ENCODE results near the gene USP43.
A peak's percentile ranks its signal among the peaks of the same experiment; 100 is the strongest.

DNA sequence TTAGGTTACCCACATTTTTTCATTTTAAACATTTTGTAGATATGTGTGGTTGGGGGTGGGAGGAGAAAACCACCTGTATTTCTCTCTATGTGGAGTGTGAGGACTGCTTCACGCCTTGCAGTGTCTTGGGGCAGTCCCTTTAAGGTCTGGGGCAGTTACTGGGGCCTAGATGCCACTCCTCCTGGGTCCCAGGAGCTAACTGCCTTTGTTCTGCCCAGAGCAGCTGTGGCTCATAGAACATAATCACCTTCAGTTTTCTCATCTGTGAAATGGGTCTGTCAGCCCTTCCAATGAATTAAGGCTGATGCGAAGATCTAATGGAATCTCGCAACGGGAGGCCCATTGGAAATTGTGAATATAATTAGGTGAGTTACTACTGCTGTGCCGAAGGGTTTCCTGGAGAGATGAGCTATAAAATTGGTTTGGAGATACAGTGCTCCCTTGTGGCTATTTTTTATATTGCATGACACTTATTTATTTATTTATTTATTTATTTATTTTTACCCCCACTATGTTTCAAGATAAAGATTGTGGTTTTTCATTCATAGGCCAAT, 123.1 kb downstream of the USP43 start:
- no peak for TF ChIP-seq NFYB (IDR thresholded peaks at IDR 0.05; ENCODE audit: insufficient read depth, low read depth, low read length)
- peak in 2 of 3 experiments; percentile 8 to 21; a peak in 2 of 6 replicates for TF ChIP-seq CTCF (IDR thresholded peaks at IDR 0.05 in 2 of 3, conservative IDR thresholded peaks at IDR 0.05 in 1 of 3; ENCODE audit: control insufficient read depth in 2 of 3, extremely low read depth in 1 of 3, insufficient read depth in 1 of 3, low read depth in 3 of 3, low read length in 3 of 3)
- TF ChIP-seq, protein P1, sequence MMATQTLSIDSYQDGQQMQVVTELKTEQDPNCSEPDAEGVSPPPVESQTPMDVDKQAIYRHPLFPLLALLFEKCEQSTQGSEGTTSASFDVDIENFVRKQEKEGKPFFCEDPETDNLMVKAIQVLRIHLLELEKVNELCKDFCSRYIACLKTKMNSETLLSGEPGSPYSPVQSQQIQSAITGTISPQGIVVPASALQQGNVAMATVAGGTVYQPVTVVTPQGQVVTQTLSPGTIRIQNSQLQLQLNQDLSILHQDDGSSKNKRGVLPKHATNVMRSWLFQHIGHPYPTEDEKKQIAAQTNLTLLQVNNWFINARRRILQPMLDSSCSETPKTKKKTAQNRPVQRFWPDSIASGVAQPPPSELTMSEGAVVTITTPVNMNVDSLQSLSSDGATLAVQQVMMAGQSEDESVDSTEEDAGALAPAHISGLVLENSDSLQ (IDR thresholded peaks at IDR 0.05), result no peak
- TF ChIP-seq HDAC2 (IDR thresholded peaks at IDR 0.05), result no peak
- TF ChIP-seq EP300 (IDR thresholded peaks at IDR 0.05; ENCODE audit: borderline replicate concordance in 1 of 2, control insufficient read depth in 1 of 2, low read depth in 2 of 2, low read length in 2 of 2), result no peak
- no peak for TF ChIP-seq EZH2 (IDR thresholded peaks at IDR 0.05; ENCODE audit: borderline replicate concordance, control insufficient read depth, low read depth, low read length)
- no peak for TF ChIP-seq SREBF1 (IDR thresholded peaks at IDR 0.05; ENCODE audit: low read length)
- no peak for TF ChIP-seq TAF1 (IDR thresholded peaks at IDR 0.05; ENCODE audit: borderline replicate concordance, low read depth, low read length)
- no peak for TF ChIP-seq MAX (IDR thresholded peaks at IDR 0.05; ENCODE audit: low read depth, low read length)
- TF ChIP-seq, protein P2, sequence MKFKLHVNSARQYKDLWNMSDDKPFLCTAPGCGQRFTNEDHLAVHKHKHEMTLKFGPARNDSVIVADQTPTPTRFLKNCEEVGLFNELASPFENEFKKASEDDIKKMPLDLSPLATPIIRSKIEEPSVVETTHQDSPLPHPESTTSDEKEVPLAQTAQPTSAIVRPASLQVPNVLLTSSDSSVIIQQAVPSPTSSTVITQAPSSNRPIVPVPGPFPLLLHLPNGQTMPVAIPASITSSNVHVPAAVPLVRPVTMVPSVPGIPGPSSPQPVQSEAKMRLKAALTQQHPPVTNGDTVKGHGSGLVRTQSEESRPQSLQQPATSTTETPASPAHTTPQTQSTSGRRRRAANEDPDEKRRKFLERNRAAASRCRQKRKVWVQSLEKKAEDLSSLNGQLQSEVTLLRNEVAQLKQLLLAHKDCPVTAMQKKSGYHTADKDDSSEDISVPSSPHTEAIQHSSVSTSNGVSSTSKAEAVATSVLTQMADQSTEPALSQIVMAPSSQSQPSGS (IDR thresholded peaks at IDR 0.05; ENCODE audit: low read length), result no peak
- TF ChIP-seq, protein P3, sequence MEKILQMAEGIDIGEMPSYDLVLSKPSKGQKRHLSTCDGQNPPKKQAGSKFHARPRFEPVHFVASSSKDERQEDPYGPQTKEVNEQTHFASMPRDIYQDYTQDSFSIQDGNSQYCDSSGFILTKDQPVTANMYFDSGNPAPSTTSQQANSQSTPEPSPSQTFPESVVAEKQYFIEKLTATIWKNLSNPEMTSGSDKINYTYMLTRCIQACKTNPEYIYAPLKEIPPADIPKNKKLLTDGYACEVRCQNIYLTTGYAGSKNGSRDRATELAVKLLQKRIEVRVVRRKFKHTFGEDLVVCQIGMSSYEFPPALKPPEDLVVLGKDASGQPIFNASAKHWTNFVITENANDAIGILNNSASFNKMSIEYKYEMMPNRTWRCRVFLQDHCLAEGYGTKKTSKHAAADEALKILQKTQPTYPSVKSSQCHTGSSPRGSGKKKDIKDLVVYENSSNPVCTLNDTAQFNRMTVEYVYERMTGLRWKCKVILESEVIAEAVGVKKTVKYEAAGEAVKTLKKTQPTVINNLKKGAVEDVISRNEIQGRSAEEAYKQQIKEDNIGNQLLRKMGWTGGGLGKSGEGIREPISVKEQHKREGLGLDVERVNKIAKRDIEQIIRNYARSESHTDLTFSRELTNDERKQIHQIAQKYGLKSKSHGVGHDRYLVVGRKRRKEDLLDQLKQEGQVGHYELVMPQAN (conservative IDR thresholded peaks at IDR 0.05), result no peak
- TF ChIP-seq POLR2A (IDR thresholded peaks at IDR 0.05; ENCODE audit: low read depth, low read length), result no peak
